KMS-11 (cell line): ENCODE measurements around the gene STX18.

Experiments
- H2AFZ ChIP-seq: fragments of 200-600 bp; sonication (generic); 2 replicates; pipeline ENCODE4 v1.6.1; 2016; ENCODE audit warnings: antibody characterized with exemption, mixed run types, low read depth
- H3K27ac ChIP-seq: fragments of 200-600 bp; sonication (generic); 2 replicates; pipeline ENCODE4 v1.6.1; 2016; ENCODE audit warnings: mild to moderate bottlenecking, mixed run types
- H3K27me3 ChIP-seq: fragments of 200-600 bp; sonication (generic); 2 replicates; pipeline ENCODE4 v1.6.1; 2017; ENCODE audit warnings: mild to moderate bottlenecking, low read depth, mixed run types, moderate library complexity; ENCODE audit not compliant: insufficient read depth
- H3K36me3 ChIP-seq: fragments of 200-600 bp; sonication (generic); 2 replicates; pipeline ENCODE4 v1.6.1; 2017; ENCODE audit warnings: mild to moderate bottlenecking, mixed run types; ENCODE audit not compliant: insufficient read depth
- H3K4me1 ChIP-seq: fragments of 200-600 bp; sonication (generic); 2 replicates; pipeline ENCODE4 v1.6.1; 2016; ENCODE audit warnings: mild to moderate bottlenecking, low read depth, mixed run types; ENCODE audit not compliant: poor library complexity, severe bottlenecking
- H3K4me2 ChIP-seq: fragments of 200-600 bp; sonication (generic); 2 replicates; pipeline ENCODE4 v1.7.0; 2016; ENCODE audit warnings: mild to moderate bottlenecking, mixed run types
- H3K4me3 ChIP-seq: fragments of 200-600 bp; sonication (generic); IDR thresholded peaks from 2 replicates; pipeline ENCODE4 v1.6.1; 2017; ENCODE audit warnings: low read depth, low read length, mixed read lengths; ENCODE audit not compliant: insufficient read depth
- H3K79me2 ChIP-seq: fragments of 200-600 bp; sonication (generic); 2 replicates; pipeline ENCODE4 v1.6.1; 2016; ENCODE audit warnings: low read depth, mixed run types; ENCODE audit not compliant: insufficient read depth
- H3K9ac ChIP-seq: fragments of 200-600 bp; sonication (generic); 2 replicates; pipeline ENCODE4 v1.6.1; 2016; ENCODE audit warnings: mild to moderate bottlenecking, mixed run types
- H4K20me1 ChIP-seq: fragments of 200-600 bp; sonication (generic); 2 replicates; pipeline ENCODE4 v1.6.1; 2016; ENCODE audit warnings: mild to moderate bottlenecking, mixed run types; ENCODE audit not compliant: insufficient read depth
- CTCF ChIP-seq: fragments of 200-600 bp; sonication (generic); conservative IDR thresholded peaks from 2 replicates; pipeline ENCODE4 v1.6.1; 2017; ENCODE audit warnings: low read depth, mild to moderate bottlenecking, antibody characterized with exemption, low read length, moderate library complexity, mixed read lengths

The STX18 gene

GRCh38 chr4:4494882-4495281, 47.0 kb downstream of the STX18 start:
- H3K79me2 ChIP-seq = no peaks in the 10 kb centered on the region

GRCh38 chr4:4492161-4492847, 49.5 kb downstream of the STX18 start:
- Histone ChIP-seq H3K4me3 (no peak overlapping the region), H4K20me1 (no peaks in the 10 kb centered on the region), H3K4me1 (peaks cover 23% of the 10 kb centered on the region), H3K4me2 (peak overlapping the region; percentile 41), H3K27ac (peak overlapping the region; percentile 11; the same call in 1 of the 2 replicates), H3K27me3 (no peaks in the 10 kb centered on the region), H3K79me2 (no peaks in the 10 kb centered on the region), H2AFZ (no peak overlapping the region), H3K9ac (no peak overlapping the region), H3K36me3 (no peaks in the 10 kb centered on the region)
- TF ChIP-seq CTCF = no peak

More at GRCh38 chr4:4494882-4495281, 47.0 kb downstream of the STX18 start:
- no peak overlapping the region for H3K27ac ChIP-seq
- no peak for TF ChIP-seq CTCF
- no peak overlapping the region for H2AFZ ChIP-seq
- no peaks in the 10 kb centered on the region for H4K20me1 ChIP-seq
- no peaks in the 10 kb centered on the region for H3K36me3 ChIP-seq
- H3K4me2 ChIP-seq = no peak overlapping the region
- no peak overlapping the region for H3K9ac ChIP-seq
- H3K27me3 ChIP-seq = no peaks in the 10 kb centered on the region
- peaks cover 15% of the 10 kb centered on the region for H3K4me1 ChIP-seq
- no peak overlapping the region for H3K4me3 ChIP-seq

- TF ChIP-seq CTCF = no peak
- Histone ChIP-seq H3K27ac (no peak overlapping the region), H3K4me2 (no peak overlapping the region), H3K27me3 (no peaks in the 10 kb centered on the region), H2AFZ (no peak overlapping the region), H3K4me1 (peaks cover 23% of the 10 kb centered on the region), H3K4me3 (no peak overlapping the region), H4K20me1 (no peaks in the 10 kb centered on the region), H3K36me3 (no peaks in the 10 kb centered on the region), H3K9ac (no peak overlapping the region), H3K79me2 (no peaks in the 10 kb centered on the region)
Observed at GRCh38 chr4:4491396-4491893, 50.4 kb downstream of the STX18 start.

GRCh38 chr4:4490816-4491215, 51.0 kb downstream of the STX18 start:
- Histone ChIP-seq H3K9ac (no peak overlapping the region), H4K20me1 (no peaks in the 10 kb centered on the region), H3K79me2 (no peaks in the 10 kb centered on the region), H3K27me3 (no peaks in the 10 kb centered on the region), H3K4me2 (no peak overlapping the region), H3K4me1 (peaks cover 23% of the 10 kb centered on the region), H3K4me3 (no peak overlapping the region), H3K36me3 (no peaks in the 10 kb centered on the region), H3K27ac (no peak overlapping the region), H2AFZ (no peak overlapping the region)
- TF ChIP-seq CTCF = no peak
